HG03575 (cell line): Measurements from ENCODE around the gene RGPD3.

Experiments used
- ATAC-seq: cut with Tn5 transposase; IDR thresholded peaks from one replicate; pipeline ENCODE4 v1.9.1; 2021; ENCODE audit not compliant: unreplicated experiment, insufficient number of reproducible peaks, low FRiP score; ENCODE audit errors: extremely low read depth

Gene RGPD3

DNA sequence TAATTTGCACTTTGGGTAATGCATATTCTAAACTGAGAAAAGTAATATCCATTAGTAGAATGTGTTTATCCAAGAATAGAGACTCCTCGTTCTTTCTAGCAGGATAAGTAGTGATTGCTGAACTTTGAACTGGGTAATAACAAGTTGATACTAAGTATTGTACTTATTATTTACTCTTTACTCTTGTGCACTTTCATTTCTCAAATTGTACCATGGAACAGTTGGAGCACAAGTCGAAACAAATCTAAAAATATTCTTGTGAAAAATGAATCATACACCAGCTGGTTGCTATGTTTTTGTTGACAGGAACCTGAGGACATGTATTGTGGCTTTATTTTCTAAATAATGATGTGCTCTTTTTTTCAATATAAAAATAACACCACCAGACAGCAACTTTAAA lies 111.9 kb downstream of the RGPD3 start:
- no peak for ATAC-seq

DNA sequence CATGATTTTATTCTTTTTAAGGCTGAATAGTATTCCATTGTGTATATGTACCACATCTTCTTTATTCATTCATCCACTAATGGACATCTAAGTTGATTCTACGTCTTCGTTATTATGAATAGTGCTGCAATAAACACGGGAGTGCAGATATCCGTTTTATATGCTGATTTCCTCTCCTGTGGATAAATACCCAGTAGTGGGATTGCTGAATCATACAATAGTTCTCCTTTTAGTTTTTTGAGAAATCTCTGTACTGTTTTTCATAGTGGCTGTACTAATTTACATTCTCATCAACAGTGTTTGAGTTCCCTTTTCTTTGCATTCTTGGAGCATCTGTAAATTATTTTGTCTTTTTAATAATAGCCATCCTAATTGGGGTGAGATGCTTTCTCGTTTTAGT lies 114.5 kb downstream of the RGPD3 start:
- ATAC-seq, result no peak

DNA sequence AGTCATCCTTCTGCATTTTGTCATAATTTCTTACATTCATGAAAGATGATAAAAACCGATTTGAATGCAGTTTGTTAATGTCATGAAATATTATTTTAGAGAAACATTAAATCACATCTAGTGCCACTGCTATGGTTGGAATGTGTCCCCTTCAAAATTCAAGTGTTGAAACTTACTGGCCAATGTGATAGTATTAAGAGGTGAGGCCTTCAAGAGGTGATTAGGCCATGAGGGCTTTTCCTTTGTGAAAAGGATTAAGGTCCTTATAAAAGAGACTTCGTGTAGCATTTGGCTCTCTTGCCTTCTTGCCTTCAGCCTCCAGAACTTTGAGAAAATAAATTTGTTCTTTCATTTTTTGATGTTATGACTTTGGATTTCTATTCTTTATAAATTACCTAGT lies 117.2 kb downstream of the RGPD3 start:
- no peak for ATAC-seq

DNA sequence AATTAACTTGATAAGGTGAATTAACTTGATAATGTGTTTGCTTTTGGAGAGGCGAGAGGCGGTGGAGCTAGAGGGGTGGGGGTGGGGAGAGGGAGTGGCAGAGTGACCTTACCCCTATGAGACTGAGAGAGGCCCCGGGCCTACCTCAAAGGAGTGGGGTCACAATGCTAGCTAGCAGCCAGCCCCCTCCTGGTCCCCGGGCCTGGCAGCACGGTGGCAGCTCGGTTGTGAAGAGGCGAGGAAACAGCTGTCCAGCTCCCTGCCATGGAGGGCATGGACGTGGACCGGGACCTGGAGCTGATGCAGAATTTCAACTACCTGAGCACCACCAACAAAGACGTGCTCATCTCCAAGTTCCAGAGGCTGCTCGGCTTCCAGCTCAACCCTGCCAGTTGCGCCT lies 123.9 kb downstream of the RGPD3 start:
- no peak for ATAC-seq

DNA sequence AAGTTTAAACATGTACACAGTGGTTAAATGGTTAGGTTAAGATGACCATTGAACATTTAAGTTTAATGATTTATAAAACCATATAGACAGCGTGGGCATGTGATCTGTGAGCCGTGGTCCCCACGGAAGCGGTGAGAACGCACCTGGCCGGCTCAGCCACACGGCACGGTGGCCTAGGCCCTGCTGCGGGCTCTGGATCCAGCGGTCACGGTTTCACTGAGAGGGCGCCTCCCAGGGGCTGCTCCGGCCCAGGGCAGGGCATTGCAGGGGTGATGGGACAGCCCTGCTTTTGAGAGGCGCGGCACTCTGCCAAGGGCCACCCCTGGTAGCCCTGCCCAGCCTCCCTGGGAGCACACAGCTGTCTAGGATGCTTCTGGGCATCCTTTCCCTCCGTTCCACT lies 124.9 kb downstream of the RGPD3 start:
- ATAC-seq, result no peak

DNA sequence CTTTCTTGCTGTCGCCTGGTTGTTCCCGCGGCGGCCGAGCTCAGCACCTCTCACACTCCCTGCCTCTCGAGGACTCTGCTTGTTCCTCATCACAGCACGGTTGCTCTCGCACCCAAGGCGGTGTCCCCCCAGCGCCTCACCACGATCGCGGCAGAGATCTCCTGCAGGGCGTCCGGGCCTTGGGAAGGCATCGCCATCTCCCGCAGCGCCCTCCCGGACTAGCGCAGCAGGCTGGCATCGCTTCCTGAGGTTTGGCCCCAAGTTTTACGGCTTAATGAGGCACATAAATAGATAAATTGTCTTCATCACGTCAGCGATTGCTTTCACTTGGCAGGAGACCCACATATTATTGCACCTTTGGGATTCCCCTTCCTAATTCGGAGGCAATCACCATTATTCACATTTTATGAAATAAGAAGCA lies 125.4 kb downstream of the RGPD3 start:
- no peak for ATAC-seq

DNA sequence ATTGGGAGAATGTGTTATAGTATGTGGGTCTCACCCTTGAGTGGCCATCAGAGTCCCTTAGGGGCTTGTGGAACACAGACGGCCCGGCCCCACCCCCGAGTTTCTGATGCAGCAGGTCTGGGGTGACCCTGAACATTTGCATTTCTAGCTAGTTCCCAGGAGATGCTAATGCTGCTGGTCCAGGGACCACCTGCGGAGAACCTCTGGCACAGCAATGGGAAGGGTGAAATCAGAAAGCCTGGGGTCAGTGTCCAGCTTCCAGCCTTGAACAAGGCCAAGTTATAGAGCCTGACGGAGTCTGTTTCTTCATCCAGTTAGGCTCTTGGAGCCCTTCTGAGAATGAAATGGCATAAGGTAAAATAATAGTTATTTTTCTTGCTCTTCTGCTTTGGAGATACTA lies 126.5 kb downstream of the RGPD3 start:
- no peak for ATAC-seq
